OCI-LY7 (cell line): ENCODE results near the gene SLC34A2. TPM values are rescaled to one million over a fixed set of nuclear protein-coding genes. Genes with fewer than 3 reads are reported as not detected.

Source experiments
- BruUV-seq: library from RNA; stranded (reverse); fragments of 400-500 nt; replicated peaks from 2 replicates; lab custom pipeline; 2021; lab: Mats Ljungman, UMichigan
- CTCF ChIA-PET: fragments of 300-600 bp; sonication (Branson Sonifier 250); formaldehyde crosslinking; loops from one replicate; lab custom pipeline; 2022; ENCODE audit warnings: antibody characterized with exemption; ENCODE audit not compliant: unreplicated experiment; lab: Charles Lee
- POLR2A ChIA-PET: fragments of 300-600 bp; sonication (Branson Sonifier 250); formaldehyde crosslinking; loops from one replicate; lab custom pipeline; 2022; ENCODE audit warnings: antibody characterized with exemption; lab: Charles Lee
- DNase-seq: peaks from one replicate; pipeline ENCODE4 v3.0.0-alpha.2; 2015; ENCODE audit warnings: low spot score
- H2AFZ ChIP-seq: fragments of 200-600 bp; sonication (generic), shearing (Covaris generic); 2 replicates; pipeline ENCODE4 v1.6.1; 2014; ENCODE audit warnings: mild to moderate bottlenecking, antibody characterized with exemption, low read length, moderate library complexity
- H3K27ac ChIP-seq: fragments of 200-600 bp; sonication (generic); 2 replicates; pipeline ENCODE4 v1.5.1; 2014; ENCODE audit warnings: mixed run types, low read depth, mild to moderate bottlenecking, moderate library complexity, low read length, inconsistent platforms; ENCODE audit not compliant: poor library complexity, severe bottlenecking
- H3K36me3 ChIP-seq: fragments of 200-600 bp; sonication (generic); 2 replicates; pipeline ENCODE4 v1.6.1; 2014; ENCODE audit warnings: mild to moderate bottlenecking, antibody characterized with exemption, low read length, moderate library complexity, mixed read lengths; ENCODE audit not compliant: insufficient read depth
- H3K4me1 ChIP-seq: fragments of 200-600 bp; sonication (generic); 2 replicates; pipeline ENCODE4 v1.5.1; 2014; ENCODE audit warnings: mild to moderate bottlenecking, low read length; ENCODE audit not compliant: insufficient read depth, poor library complexity, severe bottlenecking
- H3K4me2 ChIP-seq: fragments of 200-600 bp; sonication (generic); 2 replicates; pipeline ENCODE4 v1.6.1; 2014; ENCODE audit warnings: mild to moderate bottlenecking, low read length
- H3K4me3 ChIP-seq: fragments of 200-600 bp; sonication (generic); 2 replicates; pipeline ENCODE4 v1.5.1; 2014; ENCODE audit warnings: mild to moderate bottlenecking, low read depth, low read length; ENCODE audit not compliant: poor library complexity, severe bottlenecking
- H3K79me2 ChIP-seq: fragments of 200-600 bp; sonication (generic); 2 replicates; pipeline ENCODE4 v1.6.1; 2016; ENCODE audit warnings: low read depth, mild to moderate bottlenecking, low read length, moderate library complexity, mixed read lengths; ENCODE audit not compliant: insufficient read depth
- H3K9me2 ChIP-seq: fragments of 200-600 bp; sonication (generic); 2 replicates; pipeline ENCODE4 v1.6.1; 2016; ENCODE audit warnings: mild to moderate bottlenecking, low read length, mixed read lengths; ENCODE audit not compliant: insufficient read depth
- H3K9me3 ChIP-seq: fragments of 200-600 bp; sonication (generic); 2 replicates; pipeline ENCODE4 v1.6.1; 2014; ENCODE audit warnings: mild to moderate bottlenecking, mixed run types, low read length, mixed read lengths
- H4K20me1 ChIP-seq: fragments of 200-600 bp; sonication (generic); 2 replicates; pipeline ENCODE4 v1.6.1; 2014; ENCODE audit warnings: mild to moderate bottlenecking, antibody characterized with exemption, low read length, moderate library complexity, mixed read lengths; ENCODE audit not compliant: insufficient read depth
- CTCF ChIP-seq: fragments of 200-600 bp; sonication (generic); conservative IDR thresholded peaks from 2 replicates; pipeline ENCODE4 v1.5.1; 2014; ENCODE audit warnings: mild to moderate bottlenecking, antibody characterized with exemption, low read length, moderate library complexity, mixed read lengths
- EZH2phosphoT487 ChIP-seq: fragments of 200-600 bp; sonication (generic); IDR thresholded peaks from 2 replicates; pipeline ENCODE4 v1.6.1; 2018; ENCODE audit warnings: low read depth, borderline replicate concordance, mild to moderate bottlenecking, mixed run types, antibody characterized with exemption, low read length, moderate library complexity, mixed read lengths
- intact Hi-C: fragments of 100-400 bp; cut with micrococcal nuclease; formaldehyde crosslinking; loops from one replicate; pipeline ENCODE4 v1.10.0; 2022; ENCODE audit not compliant: unreplicated experiment
- total RNA-seq, 2 experiments: library from RNA; depleted of rRNA in 1 of 2; stranded (reverse); fragments of >200 nt in 1 of 2; shearing (Covaris generic) in 1 of 2; gene quantifications; 2 replicates each; pipeline ENCODE4 v1.2.3, GENCODE V29; 2014 to 2022

SLC34A2 gene
- total RNA-seq, 2 experiments from 2014 or later, result not detected

- no peaks in the 10 kb centered on the region for H3K36me3 ChIP-seq
- no peaks in the 10 kb centered on the region for H3K4me1 ChIP-seq
- no peak for TF ChIP-seq EZH2phosphoT487
- TF ChIP-seq CTCF, result no peak
- ChIA-PET POLR2A (interaction anchor here (0.6 kb wide), 1 partner anchor 1863 kb away, joined by 3 read pairs; no protein-coding TSS in a partner anchor), CTCF (no interaction called here)
- no peaks in the 10 kb centered on the region for H3K9me3 ChIP-seq
- no peak overlapping the region for H3K4me3 ChIP-seq
- BruUV-seq, result no TSS peak
- no peak overlapping the region for H3K27ac ChIP-seq
- DNase-seq, result no peak
- intact Hi-C loops, result no loop called here
- H3K79me2 ChIP-seq, result no peaks in the 10 kb centered on the region
- no peaks in the 10 kb centered on the region for H3K9me2 ChIP-seq
- H2AFZ ChIP-seq, result no peak overlapping the region
- no peak overlapping the region for H3K4me2 ChIP-seq
- no peaks in the 10 kb centered on the region for H4K20me1 ChIP-seq
Measured at GRCh38 chr4:25667931-25668557, 12.4 kb downstream of the SLC34A2 start.

GRCh38 chr4:25670991-25671390 is 15.3 kb downstream of the SLC34A2 start:
- H3K4me3 ChIP-seq, result no peak overlapping the region
- POLR2A ChIA-PET, result interaction anchor here (0.6 kb wide), 1 partner anchor 31 kb away, joined by 3 read pairs; no protein-coding TSS in a partner anchor
- TF ChIP-seq EZH2phosphoT487 (no peak), CTCF (no peak)
- no peaks in the 10 kb centered on the region for H4K20me1 ChIP-seq
- BruUV-seq, result no TSS peak
- no peaks in the 10 kb centered on the region for H3K4me1 ChIP-seq
- no peak overlapping the region for H2AFZ ChIP-seq
- no peak for DNase-seq
- H3K79me2 ChIP-seq, result no peaks in the 10 kb centered on the region
- intact Hi-C loops, result no loop called here
- no peak overlapping the region for H3K27ac ChIP-seq
- CTCF ChIA-PET, result no interaction called here
- H3K4me2 ChIP-seq, result no peak overlapping the region
- no peaks in the 10 kb centered on the region for H3K36me3 ChIP-seq
- H3K9me3 ChIP-seq, result no peaks in the 10 kb centered on the region
- H3K9me2 ChIP-seq, result no peaks in the 10 kb centered on the region

GRCh38 chr4:25672756-25673155 is 17.1 kb downstream of the SLC34A2 start:
- Histone ChIP-seq H3K4me3 (no peak overlapping the region), H4K20me1 (no peaks in the 10 kb centered on the region), H2AFZ (no peak overlapping the region), H3K27ac (no peak overlapping the region), H3K36me3 (no peaks in the 10 kb centered on the region), H3K9me2 (no peaks in the 10 kb centered on the region), H3K4me2 (no peak overlapping the region), H3K4me1 (no peaks in the 10 kb centered on the region), H3K9me3 (no peaks in the 10 kb centered on the region), H3K79me2 (no peaks in the 10 kb centered on the region)
- BruUV-seq, result no TSS peak
- TF ChIP-seq CTCF, result no peak
- TF ChIP-seq EZH2phosphoT487, result no peak
- no peak for DNase-seq
- ChIA-PET POLR2A (interaction anchor here (0.9 kb wide), 1 partner anchor 57 kb away, joined by 3 read pairs; no protein-coding TSS in a partner anchor), CTCF (no interaction called here)
- intact Hi-C loops, result no loop called here
